ENCODE results near the gene NUDT1. TPM values are rescaled to one million over a fixed set of nuclear protein-coding genes. Genes with fewer than 3 reads are reported as not detected.

Gene NUDT1
- total RNA-seq, 1 donor from 2014 or later: 12.0 TPM

DNA sequence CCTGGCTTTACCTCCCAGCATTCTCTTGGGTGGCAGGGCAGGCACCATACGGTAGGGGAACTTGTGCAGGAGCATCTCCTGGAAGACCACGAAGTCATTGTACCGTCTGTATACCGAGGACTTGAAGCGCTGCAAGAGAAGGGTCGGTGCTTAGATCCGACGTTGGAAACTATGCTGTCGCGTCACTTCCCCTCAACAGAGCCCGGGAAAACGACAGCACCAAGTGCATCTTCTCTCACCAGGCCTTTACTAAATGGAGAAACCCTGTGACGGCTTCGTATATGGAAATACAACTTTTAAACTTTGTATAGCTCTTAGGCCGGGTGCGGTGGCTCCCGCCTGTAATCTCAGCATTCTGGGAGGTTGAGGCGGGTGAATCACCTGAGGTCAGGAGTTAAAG is 33.1 kb downstream of the NUDT1 start:
- Histone ChIP-seq H3K9me3 (ENCODE audit: insufficient read depth, low read depth, low read length) (no peaks in the 10 kb centered on the region), H3K27ac (ENCODE audit: low read depth, low read length) (no peak overlapping the region), H3K36me3 (ENCODE audit: insufficient read depth, low read length) (no peaks in the 10 kb centered on the region), H3K4me3 (ENCODE audit: insufficient read depth, low read depth, low read length) (no peak overlapping the region), H2AFZ (ENCODE audit: low read depth, low read length) (no peak overlapping the region), H3K79me2 (ENCODE audit: insufficient read depth, low read length) (peaks cover 4% of the 10 kb centered on the region), H4K20me1 (ENCODE audit: insufficient read depth, low read length) (peaks cover 21% of the 10 kb centered on the region), H3K4me2 (ENCODE audit: low read length) (no peak overlapping the region), H3K4me1 (ENCODE audit: insufficient read depth, low read length) (peaks cover under 1% of the 10 kb centered on the region), H3K27me3 (ENCODE audit: insufficient read depth, low read length) (no peaks in the 10 kb centered on the region), H3K9ac (ENCODE audit: low read length) (no peak overlapping the region)
- Mint-ChIP-seq H3K36me3 (ENCODE audit: low read depth, unreplicated experiment) (peaks cover 6% of the 10 kb centered on the region), H3K27me3 (ENCODE audit: low read depth, unreplicated experiment) (no peaks in the 10 kb centered on the region), H3K27ac (ENCODE audit: unreplicated experiment) (no peak overlapping the region), H3K4me3 (ENCODE audit: unreplicated experiment) (no peak overlapping the region), H3K4me1 (ENCODE audit: low read depth, unreplicated experiment) (no peaks in the 10 kb centered on the region), H3K9me3 (ENCODE audit: unreplicated experiment) (no peaks in the 10 kb centered on the region)
- no peak for FAIRE-seq
- TF ChIP-seq, protein P1, sequence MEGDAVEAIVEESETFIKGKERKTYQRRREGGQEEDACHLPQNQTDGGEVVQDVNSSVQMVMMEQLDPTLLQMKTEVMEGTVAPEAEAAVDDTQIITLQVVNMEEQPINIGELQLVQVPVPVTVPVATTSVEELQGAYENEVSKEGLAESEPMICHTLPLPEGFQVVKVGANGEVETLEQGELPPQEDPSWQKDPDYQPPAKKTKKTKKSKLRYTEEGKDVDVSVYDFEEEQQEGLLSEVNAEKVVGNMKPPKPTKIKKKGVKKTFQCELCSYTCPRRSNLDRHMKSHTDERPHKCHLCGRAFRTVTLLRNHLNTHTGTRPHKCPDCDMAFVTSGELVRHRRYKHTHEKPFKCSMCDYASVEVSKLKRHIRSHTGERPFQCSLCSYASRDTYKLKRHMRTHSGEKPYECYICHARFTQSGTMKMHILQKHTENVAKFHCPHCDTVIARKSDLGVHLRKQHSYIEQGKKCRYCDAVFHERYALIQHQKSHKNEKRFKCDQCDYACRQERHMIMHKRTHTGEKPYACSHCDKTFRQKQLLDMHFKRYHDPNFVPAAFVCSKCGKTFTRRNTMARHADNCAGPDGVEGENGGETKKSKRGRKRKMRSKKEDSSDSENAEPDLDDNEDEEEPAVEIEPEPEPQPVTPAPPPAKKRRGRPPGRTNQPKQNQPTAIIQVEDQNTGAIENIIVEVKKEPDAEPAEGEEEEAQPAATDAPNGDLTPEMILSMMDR (IDR thresholded peaks at IDR 0.05; ENCODE audit: insufficient read depth, low read depth, low read length): no peak
- no peak for TF ChIP-seq EZH2 (IDR thresholded peaks at IDR 0.05; ENCODE audit: insufficient read depth, low read length)
- no peak for DNase-seq (ENCODE audit: low read depth)

DNA sequence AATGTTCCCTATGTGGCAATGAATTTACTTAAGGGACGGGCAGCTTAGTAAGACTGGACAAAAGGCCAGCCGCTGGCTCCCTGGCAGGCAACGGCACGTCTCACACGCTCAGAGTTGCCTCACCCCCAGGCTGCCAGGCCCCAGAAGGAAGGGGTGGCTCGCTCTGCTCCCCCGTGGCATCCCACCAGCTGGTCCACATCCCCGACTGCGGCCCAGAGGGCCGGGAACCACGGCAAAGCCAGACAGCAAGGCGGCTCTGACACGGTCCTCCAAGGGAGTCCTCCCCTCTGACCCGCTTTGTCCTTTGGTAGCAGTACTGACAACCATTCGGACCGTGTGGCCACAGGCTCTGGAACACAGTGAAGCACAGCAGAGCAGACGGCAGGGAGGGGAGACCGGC is 34.1 kb downstream of the NUDT1 start:
- no peaks in the 10 kb centered on the region for H3K4me1 ChIP-seq (ENCODE audit: insufficient read depth, low read length)
- H3K4me3 Mint-ChIP-seq (ENCODE audit: unreplicated experiment): no peak overlapping the region
- H3K9me3 ChIP-seq (ENCODE audit: insufficient read depth, low read depth, low read length): no peaks in the 10 kb centered on the region
- H4K20me1 ChIP-seq (ENCODE audit: insufficient read depth, low read length): peaks cover 31% of the 10 kb centered on the region
- H3K27ac ChIP-seq (ENCODE audit: low read depth, low read length): no peak overlapping the region
- H3K4me2 ChIP-seq (ENCODE audit: low read length): no peak overlapping the region
- no peaks in the 10 kb centered on the region for H3K27me3 ChIP-seq (ENCODE audit: insufficient read depth, low read length)
- no peaks in the 10 kb centered on the region for H3K27me3 Mint-ChIP-seq (ENCODE audit: low read depth, unreplicated experiment)
- no peaks in the 10 kb centered on the region for H3K9me3 Mint-ChIP-seq (ENCODE audit: unreplicated experiment)
- no peaks in the 10 kb centered on the region for H3K4me1 Mint-ChIP-seq (ENCODE audit: low read depth, unreplicated experiment)
- no peak overlapping the region for H3K27ac Mint-ChIP-seq (ENCODE audit: unreplicated experiment)
- peaks cover 6% of the 10 kb centered on the region for H3K36me3 Mint-ChIP-seq (ENCODE audit: low read depth, unreplicated experiment)
- TF ChIP-seq EZH2 (IDR thresholded peaks at IDR 0.05; ENCODE audit: insufficient read depth, low read length): no peak
- TF ChIP-seq, protein P1 (IDR thresholded peaks at IDR 0.05; ENCODE audit: insufficient read depth, low read depth, low read length): no peak
- H3K9ac ChIP-seq (ENCODE audit: low read length): no peak overlapping the region
- no peak overlapping the region for H3K4me3 ChIP-seq (ENCODE audit: insufficient read depth, low read depth, low read length)
- DNase-seq (ENCODE audit: low read depth) (no peak), FAIRE-seq (no peak)
- H3K79me2 ChIP-seq (ENCODE audit: insufficient read depth, low read length): peaks cover 6% of the 10 kb centered on the region
- no peaks in the 10 kb centered on the region for H3K36me3 ChIP-seq (ENCODE audit: insufficient read depth, low read length)
- no peak overlapping the region for H2AFZ ChIP-seq (ENCODE audit: low read depth, low read length)

DNA sequence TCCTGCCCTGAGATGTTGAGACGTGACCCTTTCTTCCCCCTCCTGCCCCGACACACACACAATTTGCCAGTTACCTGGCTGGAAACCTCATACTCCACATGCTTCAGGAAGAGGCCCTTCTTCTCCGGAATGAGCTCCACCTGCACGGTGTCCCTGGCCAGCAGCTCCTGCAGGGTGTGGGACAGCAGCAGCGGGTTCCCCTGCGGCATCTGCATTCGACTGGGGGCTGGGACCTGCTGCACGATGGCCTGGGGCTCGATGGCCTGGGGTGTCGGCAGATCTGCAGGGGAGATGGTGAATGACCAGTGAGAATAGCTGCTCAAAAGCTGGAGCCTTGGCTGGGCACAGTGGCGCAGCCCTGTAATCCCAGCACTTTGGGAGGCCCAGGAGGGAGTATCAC is 36.0 kb downstream of the NUDT1 start:
- H4K20me1 ChIP-seq (ENCODE audit: insufficient read depth, low read length): peaks cover 44% of the 10 kb centered on the region
- Mint-ChIP-seq H3K27me3 (ENCODE audit: low read depth, unreplicated experiment) (no peaks in the 10 kb centered on the region), H3K27ac (ENCODE audit: unreplicated experiment) (no peak overlapping the region), H3K36me3 (ENCODE audit: low read depth, unreplicated experiment) (peaks cover 6% of the 10 kb centered on the region), H3K9me3 (ENCODE audit: unreplicated experiment) (no peaks in the 10 kb centered on the region), H3K4me1 (ENCODE audit: low read depth, unreplicated experiment) (peaks cover 10% of the 10 kb centered on the region), H3K4me3 (ENCODE audit: unreplicated experiment) (no peak overlapping the region)
- H3K4me3 ChIP-seq (ENCODE audit: insufficient read depth, low read depth, low read length): no peak overlapping the region
- no peak overlapping the region for H3K9ac ChIP-seq (ENCODE audit: low read length)
- H3K27me3 ChIP-seq (ENCODE audit: insufficient read depth, low read length): no peaks in the 10 kb centered on the region
- no peaks in the 10 kb centered on the region for H3K36me3 ChIP-seq (ENCODE audit: insufficient read depth, low read length)
- H3K4me1 ChIP-seq (ENCODE audit: insufficient read depth, low read length): peaks cover 7% of the 10 kb centered on the region
- no peak overlapping the region for H3K27ac ChIP-seq (ENCODE audit: low read depth, low read length)
- TF ChIP-seq EZH2 (IDR thresholded peaks at IDR 0.05; ENCODE audit: insufficient read depth, low read length): no peak
- TF ChIP-seq, protein P1 (IDR thresholded peaks at IDR 0.05; ENCODE audit: insufficient read depth, low read depth, low read length): no peak
- H2AFZ ChIP-seq (ENCODE audit: low read depth, low read length): no peak overlapping the region
- no peak overlapping the region for H3K4me2 ChIP-seq (ENCODE audit: low read length)
- no peaks in the 10 kb centered on the region for H3K9me3 ChIP-seq (ENCODE audit: insufficient read depth, low read depth, low read length)
- DNase-seq (ENCODE audit: low read depth): no peak
- FAIRE-seq: no peak
- peaks cover 21% of the 10 kb centered on the region for H3K79me2 ChIP-seq (ENCODE audit: insufficient read depth, low read length)

Measured in astrocyte (in vitro differentiated cells and primary cell).